NT2/D1 (cell line): ENCODE results near the gene BSG.

ENCODE experiments used
- DNase-seq: peaks from one replicate; pipeline ENCODE4 v3.0.0-alpha.2; 2011; ENCODE audit warnings: low read depth, low spot score
- H3K27me3 ChIP-seq: 2 replicates; pipeline ENCODE4 v1.6.0; 2011; ENCODE audit warnings: mild to moderate bottlenecking; ENCODE audit not compliant: insufficient read length, insufficient read depth
- H3K36me3 ChIP-seq: 2 replicates; pipeline ENCODE4 v1.6.1; 2011; ENCODE audit warnings: mild to moderate bottlenecking, low read length, mixed read lengths; ENCODE audit not compliant: insufficient read depth, insufficient read length
- H3K4me1 ChIP-seq: 2 replicates; pipeline ENCODE4 v1.5.1; 2011; ENCODE audit not compliant: insufficient read depth, insufficient read length
- H3K4me3 ChIP-seq: 2 replicates; pipeline ENCODE4 v1.5.1; 2011; ENCODE audit warnings: low read depth; ENCODE audit not compliant: insufficient read length
- H3K9ac ChIP-seq: 2 replicates; pipeline ENCODE4 v1.6.0; 2011; ENCODE audit warnings: low read depth; ENCODE audit not compliant: insufficient read length
- H3K9me3 ChIP-seq: 2 replicates; pipeline ENCODE4 v1.5.1; 2011; ENCODE audit warnings: mild to moderate bottlenecking, low read length; ENCODE audit not compliant: insufficient read depth
- SUZ12 ChIP-seq: IDR thresholded peaks from 2 replicates; pipeline ENCODE4 v1.6.1; 2011; ENCODE audit not compliant: insufficient read length, insufficient read depth; ENCODE audit errors: extremely low read depth
- YY1 ChIP-seq: IDR thresholded peaks from 2 replicates; pipeline ENCODE4 v1.6.1; 2011; ENCODE audit not compliant: insufficient read length, insufficient read depth
- ZNF274 ChIP-seq: IDR thresholded peaks from 2 replicates; pipeline ENCODE4 v1.6.1; 2011; ENCODE audit warnings: mild to moderate bottlenecking, low read depth, low read length

Gene BSG

DNA sequence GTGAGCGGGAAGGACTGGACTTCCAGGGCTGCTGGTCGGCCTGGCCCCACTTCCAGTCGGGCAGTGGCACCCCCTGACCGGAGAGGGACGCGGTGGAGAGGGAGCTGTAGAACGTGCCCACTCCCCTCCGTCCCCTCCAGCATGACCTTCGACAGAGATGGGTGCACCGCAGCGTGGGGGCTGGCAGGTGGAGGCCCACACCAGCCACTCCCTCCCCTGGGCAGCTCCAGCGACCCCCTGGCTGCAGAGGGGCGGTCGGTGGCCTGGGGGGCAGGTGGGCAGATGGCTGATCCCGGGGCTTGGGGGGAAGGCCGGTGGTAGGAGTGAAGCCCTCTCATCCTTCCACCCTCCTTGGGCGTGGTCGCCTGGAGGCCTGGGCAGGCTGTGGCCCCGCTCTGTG, 19.7 kb downstream of the BSG start:
- no peak overlapping the region for H3K9ac ChIP-seq
- H3K4me1 ChIP-seq, result peaks cover 29% of the 10 kb centered on the region
- no peak for DNase-seq
- H3K9me3 ChIP-seq, result no peaks in the 10 kb centered on the region
- no peak overlapping the region for H3K4me3 ChIP-seq
- peaks cover 61% of the 10 kb centered on the region for H3K27me3 ChIP-seq
- TF ChIP-seq ZNF274 (no peak), SUZ12 (no peak)
- H3K36me3 ChIP-seq, result no peaks in the 10 kb centered on the region

DNA sequence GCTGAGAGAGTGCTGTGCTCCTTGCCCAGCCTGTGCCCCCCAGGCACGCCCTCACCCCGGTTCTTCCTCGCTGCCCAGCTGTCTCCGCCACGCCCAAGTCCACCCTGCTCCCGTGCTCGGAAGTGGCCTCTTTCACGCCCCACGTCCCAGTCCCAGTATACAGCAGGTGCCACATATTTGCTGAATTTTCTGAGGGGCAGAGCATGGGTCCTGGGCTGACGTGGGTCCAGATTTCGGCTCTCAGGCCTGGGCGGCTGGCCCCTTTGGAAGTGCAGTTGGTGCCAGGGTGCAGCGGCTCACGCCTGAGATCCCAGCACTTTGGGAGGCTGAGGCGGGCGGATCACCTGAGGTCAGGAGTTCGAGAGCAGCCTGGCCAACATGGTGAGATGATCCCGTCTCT, 20.7 kb downstream of the BSG start:
- TF ChIP-seq SUZ12, result no peak
- no peak for TF ChIP-seq YY1
- no peak for TF ChIP-seq ZNF274
- H3K4me3 ChIP-seq, result no peak overlapping the region
- H3K9ac ChIP-seq, result no peak overlapping the region
- 0 out of 2 replicates have a peak, but pooled peaks cover 5% of the 10 kb centered on the region for H3K9me3 ChIP-seq
- no peak for DNase-seq
- H3K36me3 ChIP-seq, result no peaks in the 10 kb centered on the region
- H3K27me3 ChIP-seq, result peaks cover 63% of the 10 kb centered on the region
- peaks cover 28% of the 10 kb centered on the region for H3K4me1 ChIP-seq

DNA sequence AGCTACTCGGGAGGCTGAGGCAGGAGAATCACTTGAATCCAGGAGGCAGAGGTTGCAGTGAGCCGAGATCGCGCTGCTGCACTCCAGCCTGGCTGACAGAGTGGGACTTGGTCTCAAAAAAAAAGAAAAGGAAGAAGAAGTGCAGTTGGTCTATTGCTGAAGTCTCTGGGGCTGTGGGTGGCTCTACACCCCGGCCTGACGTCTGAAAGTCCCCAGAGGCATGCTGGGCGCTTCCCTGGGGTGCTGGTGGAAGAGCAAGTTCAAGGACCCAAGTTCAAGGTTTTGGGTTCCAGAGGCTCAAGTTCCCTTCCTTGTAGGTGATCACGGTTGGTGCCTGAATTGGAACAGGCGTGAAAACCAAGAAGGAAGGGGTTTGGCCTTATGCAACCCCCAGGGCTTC, 21.1 kb downstream of the BSG start:
- H3K4me3 ChIP-seq, result no peak overlapping the region
- H3K9ac ChIP-seq, result no peak overlapping the region
- TF ChIP-seq YY1 (no peak), ZNF274 (no peak), SUZ12 (no peak)
- H3K4me1 ChIP-seq, result peaks cover 24% of the 10 kb centered on the region
- H3K27me3 ChIP-seq, result peaks cover 58% of the 10 kb centered on the region
- 0 out of 2 replicates have a peak, but pooled peaks cover 5% of the 10 kb centered on the region for H3K9me3 ChIP-seq
- no peaks in the 10 kb centered on the region for H3K36me3 ChIP-seq
- no peak for DNase-seq

DNA sequence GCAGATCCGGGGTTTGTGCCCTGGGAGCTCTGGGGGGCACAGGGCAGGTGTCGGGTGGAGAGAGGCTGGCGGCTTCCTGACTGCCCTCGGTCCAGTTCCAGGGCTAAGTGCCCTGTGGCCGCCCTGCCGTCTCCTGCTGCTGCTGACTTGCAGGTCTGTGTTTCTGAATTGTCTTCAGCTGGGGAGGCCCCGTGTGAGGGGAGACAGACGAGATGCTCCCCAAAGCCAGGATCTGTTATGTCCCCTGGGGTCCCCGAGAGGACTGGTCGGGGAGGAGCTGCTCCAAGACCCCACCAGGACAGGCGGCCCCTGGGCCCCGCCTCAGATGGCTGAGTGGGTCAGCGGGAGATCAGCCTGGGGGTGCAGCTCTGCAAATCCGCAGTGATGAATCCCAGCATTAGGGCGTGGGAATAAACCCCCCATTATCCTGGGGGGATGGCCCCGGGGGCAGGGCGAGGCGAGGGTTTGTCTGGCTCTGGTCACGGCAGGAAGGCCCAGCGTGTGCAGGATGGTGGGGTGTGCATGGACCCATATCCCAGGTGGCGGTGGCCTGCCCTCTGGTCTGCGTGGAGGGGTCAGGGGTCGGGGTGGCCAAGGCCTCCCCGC, 22.0 kb downstream of the BSG start:
- peaks cover 50% of the 10 kb centered on the region for H3K27me3 ChIP-seq
- 0 out of 2 replicates have a peak, but pooled peaks cover 5% of the 10 kb centered on the region for H3K9me3 ChIP-seq
- TF ChIP-seq ZNF274, result no peak
- no peaks in the 10 kb centered on the region for H3K36me3 ChIP-seq
- H3K4me3 ChIP-seq, result no peak overlapping the region
- no peak for DNase-seq
- peaks cover 16% of the 10 kb centered on the region for H3K4me1 ChIP-seq
- H3K9ac ChIP-seq, result peak overlapping the region; percentile 5

DNA sequence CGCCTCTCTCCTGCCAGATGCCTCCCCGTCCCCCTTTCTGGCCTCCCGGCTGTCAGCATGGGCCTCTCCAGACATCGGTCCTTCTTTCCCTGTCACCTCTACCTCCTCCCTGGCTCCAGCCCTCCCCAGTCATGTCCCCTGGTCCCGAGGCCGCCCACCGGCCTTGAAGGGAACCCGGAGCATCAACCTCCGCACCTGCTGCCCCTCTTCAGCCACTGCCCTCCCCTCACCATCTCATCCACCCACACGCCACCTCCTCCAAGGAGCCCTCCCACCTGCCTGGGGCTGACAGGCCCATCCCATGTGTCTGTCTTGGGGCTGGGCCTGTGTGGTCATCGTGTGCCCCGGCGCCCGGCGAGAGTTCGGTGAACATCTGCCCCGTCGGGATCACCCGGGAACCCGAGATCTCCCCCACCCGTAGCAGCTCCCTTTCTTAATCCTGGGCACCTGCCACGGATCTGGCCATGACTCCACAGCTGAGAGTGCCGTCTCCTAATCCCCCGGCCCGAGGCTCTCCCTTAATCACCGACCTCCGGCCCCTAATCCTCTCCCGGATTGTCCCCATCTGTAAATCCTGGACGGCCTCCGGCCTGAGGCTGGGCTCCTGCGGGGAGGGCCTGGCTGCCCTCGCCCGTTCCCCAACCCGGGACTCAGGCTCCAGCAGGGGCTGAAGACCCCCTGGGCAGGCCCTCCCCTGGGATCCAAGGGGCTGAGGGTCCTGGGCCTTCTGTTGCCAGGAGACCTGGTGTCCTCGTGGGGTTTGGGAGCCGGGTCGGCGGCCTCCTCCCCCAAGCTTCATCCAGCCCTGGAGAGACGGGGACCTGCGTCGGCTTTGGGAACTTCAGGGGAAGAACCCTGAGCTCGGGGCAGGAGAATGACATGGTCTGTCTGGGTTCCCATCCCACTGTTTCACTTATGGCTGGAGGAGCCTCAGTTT, 23.2 kb downstream of the BSG start:
- Histone ChIP-seq H3K4me3 (no peak overlapping the region), H3K36me3 (no peaks in the 10 kb centered on the region), H3K27me3 (peaks cover 45% of the 10 kb centered on the region), H3K9me3 (peaks cover 7% of the 10 kb centered on the region; the same call in 1 of the 2 replicates), H3K9ac (peak overlapping the region; percentile 21), H3K4me1 (peaks cover 16% of the 10 kb centered on the region)
- no peak for TF ChIP-seq ZNF274
- no peak for TF ChIP-seq SUZ12
- no peak for TF ChIP-seq YY1
- no peak for DNase-seq

DNA sequence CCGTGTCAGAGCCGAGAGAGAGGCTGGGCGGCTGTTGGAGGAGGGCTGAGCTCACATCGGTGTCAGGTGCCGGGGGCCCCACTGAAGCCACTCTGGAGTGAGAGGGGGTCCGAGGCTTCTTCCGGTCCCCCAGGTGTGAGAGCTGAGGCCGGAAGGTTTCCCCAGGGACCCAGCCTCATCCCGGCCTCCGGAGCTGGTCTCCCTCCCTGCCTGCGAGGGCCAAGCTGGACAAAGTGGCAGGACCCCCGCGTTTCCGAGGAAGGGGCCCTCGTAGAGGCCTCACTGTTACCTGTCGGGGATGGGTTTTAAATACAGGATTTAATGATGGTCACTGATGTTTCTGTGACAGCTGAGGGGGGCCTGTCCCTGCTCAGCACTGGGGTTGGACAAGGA, 23.9 kb downstream of the BSG start:
- H3K9me3 ChIP-seq, result peaks cover 13% of the 10 kb centered on the region; the same call in 1 of the 2 replicates
- no peak overlapping the region for H3K4me3 ChIP-seq
- peaks cover 38% of the 10 kb centered on the region for H3K27me3 ChIP-seq
- TF ChIP-seq YY1, result no peak
- no peak for TF ChIP-seq ZNF274
- TF ChIP-seq SUZ12, result no peak
- H3K4me1 ChIP-seq, result peaks cover 16% of the 10 kb centered on the region
- no peaks in the 10 kb centered on the region for H3K36me3 ChIP-seq
- DNase-seq, result no peak
- no peak overlapping the region for H3K9ac ChIP-seq
